ENCODE results near the gene MBP.

MBP gene

DNA sequence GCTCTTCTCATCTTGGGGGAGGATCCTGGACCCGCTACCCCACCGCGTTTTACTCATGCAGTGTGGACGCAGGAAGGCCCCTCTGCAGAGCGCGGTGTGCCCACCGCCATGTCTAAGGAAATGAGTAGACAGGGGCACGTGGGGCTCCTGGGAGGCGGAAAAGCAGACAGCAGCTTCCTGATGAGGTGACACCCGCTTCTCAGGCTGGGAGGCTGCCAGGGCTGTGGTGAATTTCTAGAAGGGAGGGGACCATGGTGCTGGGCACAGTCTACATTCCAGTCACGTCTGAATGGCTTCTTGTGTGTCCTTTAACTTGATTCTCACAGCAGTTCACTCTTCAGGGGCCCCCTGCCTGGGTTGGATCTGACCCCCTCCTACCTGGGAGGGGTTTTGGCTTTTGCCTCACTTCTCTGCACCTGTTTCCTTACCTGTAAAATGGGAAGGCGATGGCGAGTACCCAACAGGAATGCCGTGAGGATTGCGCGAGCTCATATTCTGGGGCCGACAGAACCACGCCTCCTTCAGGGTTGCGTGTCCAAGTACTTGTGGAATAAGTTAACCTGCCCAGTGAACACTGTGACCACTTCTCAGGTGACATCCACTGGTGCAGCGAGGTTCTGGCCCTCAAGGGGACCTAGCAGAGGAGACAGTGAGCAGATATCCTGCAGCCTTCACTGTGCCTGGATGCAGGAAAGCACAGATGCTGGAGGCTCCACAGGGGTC is 32.3 kb upstream of the MBP start:
- peaks cover 32% of the 10 kb centered on the region for H3K27me3 ChIP-seq (ENCODE audit: control insufficient read depth, insufficient read depth, low read length)

DNA sequence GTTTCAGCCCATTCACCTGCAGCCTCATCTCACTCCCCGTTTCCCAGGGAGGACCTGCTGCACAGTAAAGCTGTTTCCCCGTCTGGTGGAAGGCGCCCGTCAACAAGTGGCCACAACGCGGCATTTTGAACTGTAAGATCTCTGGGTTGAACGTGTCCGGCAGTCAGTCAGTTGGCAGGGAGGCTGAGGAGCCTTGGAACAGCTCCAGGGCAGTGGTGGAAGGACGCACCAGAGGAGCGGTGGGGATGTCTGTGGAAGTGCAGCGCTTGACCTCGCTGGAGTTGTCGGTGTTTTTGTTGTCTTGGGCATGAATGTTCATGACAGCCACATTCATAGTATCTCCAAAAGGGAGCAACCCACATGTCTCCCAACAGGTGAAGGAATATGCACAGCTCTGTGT is 31.4 kb upstream of the MBP start:
- Histone ChIP-seq H3K4me3 (ENCODE audit: low read length) (no peak overlapping the region), H3K36me3 (ENCODE audit: insufficient read depth, low read length) (no peaks in the 10 kb centered on the region), H3K4me2 (ENCODE audit: low read length) (no peak overlapping the region), H3K27me3 (ENCODE audit: control insufficient read depth, insufficient read depth, low read length) (peaks cover 26% of the 10 kb centered on the region), H3K9ac (ENCODE audit: low read depth, low read length) (no peak overlapping the region), H3K4me1 (ENCODE audit: control insufficient read depth, insufficient read depth, low read length) (peaks cover 7% of the 10 kb centered on the region), H3K9me3 (replicated peaks; ENCODE audit: low read length) (no peaks in the 10 kb centered on the region)

More for the DNA sequence above, 32.3 kb upstream of the MBP start:
- Histone ChIP-seq H3K9me3 (replicated peaks; ENCODE audit: low read length) (no peaks in the 10 kb centered on the region), H3K4me1 (ENCODE audit: control insufficient read depth, insufficient read depth, low read length) (peaks cover 7% of the 10 kb centered on the region), H3K4me3 (ENCODE audit: low read length) (no peak overlapping the region), H3K9ac (ENCODE audit: low read depth, low read length) (no peak overlapping the region), H3K36me3 (ENCODE audit: insufficient read depth, low read length) (no peaks in the 10 kb centered on the region), H3K4me2 (ENCODE audit: low read length) (no peak overlapping the region)

DNA sequence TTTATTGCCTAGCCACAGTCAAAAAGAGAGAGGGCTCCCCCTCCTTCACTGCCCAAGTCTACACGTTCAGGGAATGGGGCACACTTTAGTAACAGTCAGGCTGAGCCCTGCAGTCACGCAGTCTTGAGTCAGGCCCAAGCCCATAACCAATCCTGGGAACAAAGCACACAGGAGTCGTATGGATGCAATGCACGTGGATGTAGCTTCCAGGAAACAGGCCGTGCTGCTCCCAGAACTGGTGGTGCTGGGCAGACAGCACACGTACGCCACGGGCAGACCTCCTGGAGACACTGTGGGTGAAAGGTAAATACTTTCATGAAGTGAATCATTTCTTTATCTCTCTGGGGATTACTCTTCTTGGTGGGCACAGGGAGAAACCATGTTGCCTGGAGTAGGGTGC is 30.0 kb upstream of the MBP start:
- H3K4me1 ChIP-seq (ENCODE audit: control insufficient read depth, insufficient read depth, low read length) = peaks cover 7% of the 10 kb centered on the region
- no peak overlapping the region for H3K4me2 ChIP-seq (ENCODE audit: low read length)
- H3K9ac ChIP-seq (ENCODE audit: low read depth, low read length) = no peak overlapping the region
- no peak overlapping the region for H3K4me3 ChIP-seq (ENCODE audit: low read length)
- H3K27me3 ChIP-seq (ENCODE audit: control insufficient read depth, insufficient read depth, low read length) = peaks cover 19% of the 10 kb centered on the region
- no peaks in the 10 kb centered on the region for H3K36me3 ChIP-seq (ENCODE audit: insufficient read depth, low read length)
- no peaks in the 10 kb centered on the region for H3K9me3 ChIP-seq (replicated peaks; ENCODE audit: low read length)

DNA sequence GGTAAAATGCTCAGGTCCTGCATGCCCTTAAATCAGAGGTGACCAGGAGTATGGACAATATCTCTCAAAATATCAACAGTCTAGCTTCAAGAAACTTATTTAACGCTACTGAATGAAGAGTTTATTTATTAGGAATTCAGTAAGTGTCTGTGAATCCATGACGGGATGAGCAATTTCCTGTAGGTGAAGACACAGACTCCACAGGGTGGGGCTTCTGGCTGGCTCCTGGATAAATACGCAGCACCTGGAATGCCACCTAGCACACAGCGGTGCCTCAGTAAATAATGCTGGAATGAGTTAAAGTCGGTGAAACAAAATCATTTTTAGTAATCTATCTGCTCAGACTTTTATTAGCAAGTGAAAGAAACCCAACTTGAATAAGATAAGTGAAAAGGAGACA is 29.4 kb upstream of the MBP start:
- no peaks in the 10 kb centered on the region for H3K9me3 ChIP-seq (replicated peaks; ENCODE audit: low read length)
- no peak overlapping the region for H3K4me3 ChIP-seq (ENCODE audit: low read length)
- H3K27me3 ChIP-seq (ENCODE audit: control insufficient read depth, insufficient read depth, low read length) = peaks cover 21% of the 10 kb centered on the region
- H3K9ac ChIP-seq (ENCODE audit: low read depth, low read length) = no peak overlapping the region
- H3K4me2 ChIP-seq (ENCODE audit: low read length) = no peak overlapping the region
- peaks cover 7% of the 10 kb centered on the region for H3K4me1 ChIP-seq (ENCODE audit: control insufficient read depth, insufficient read depth, low read length)
- H3K36me3 ChIP-seq (ENCODE audit: insufficient read depth, low read length) = no peaks in the 10 kb centered on the region

DNA sequence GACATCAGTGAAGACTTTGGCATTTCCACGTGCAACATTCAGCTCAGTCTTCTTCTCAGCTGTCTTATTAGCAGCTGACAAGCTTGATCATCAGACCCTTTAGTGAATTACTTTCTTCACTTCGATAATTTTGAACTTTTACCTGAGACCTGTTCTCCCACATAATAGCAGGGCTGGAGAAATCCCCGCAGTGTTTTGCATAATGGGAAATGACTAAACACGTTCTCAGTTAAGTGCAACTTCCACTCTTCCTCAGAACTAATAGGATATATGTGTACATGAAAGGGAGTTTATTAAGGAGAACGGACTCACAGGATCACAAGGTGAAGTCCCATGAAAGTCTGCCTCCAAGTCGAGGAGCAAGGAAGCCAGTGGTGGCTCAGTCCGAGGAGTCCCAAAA is 28.8 kb upstream of the MBP start:
- no peaks in the 10 kb centered on the region for H3K36me3 ChIP-seq (ENCODE audit: insufficient read depth, low read length)
- no peak overlapping the region for H3K4me2 ChIP-seq (ENCODE audit: low read length)
- H3K27me3 ChIP-seq (ENCODE audit: control insufficient read depth, insufficient read depth, low read length) = peaks cover 21% of the 10 kb centered on the region
- peaks cover 7% of the 10 kb centered on the region for H3K4me1 ChIP-seq (ENCODE audit: control insufficient read depth, insufficient read depth, low read length)
- H3K9me3 ChIP-seq (replicated peaks; ENCODE audit: low read length) = no peaks in the 10 kb centered on the region
- no peak overlapping the region for H3K9ac ChIP-seq (ENCODE audit: low read depth, low read length)
- no peak overlapping the region for H3K4me3 ChIP-seq (ENCODE audit: low read length)

DNA sequence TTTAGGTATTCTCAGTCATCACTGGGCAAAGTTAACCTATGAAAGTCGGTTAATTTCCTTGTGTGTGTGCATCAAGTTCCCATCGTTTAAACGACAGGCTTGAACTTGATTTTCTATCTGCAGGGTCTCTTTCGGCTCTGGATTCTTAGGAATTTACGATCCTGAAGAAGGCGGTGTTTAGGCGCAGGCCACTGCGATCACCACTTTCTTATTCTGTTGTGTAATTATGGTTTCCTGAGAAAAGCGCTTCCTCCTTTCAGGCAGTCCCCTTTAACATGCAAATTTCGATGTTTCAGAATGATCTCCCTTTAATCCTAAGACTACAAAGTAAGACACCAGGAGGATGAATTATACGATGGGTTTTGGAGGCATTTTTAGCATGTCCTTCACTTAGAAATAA is 27.9 kb upstream of the MBP start:
- H3K4me1 ChIP-seq (ENCODE audit: control insufficient read depth, insufficient read depth, low read length) = peaks cover under 1% of the 10 kb centered on the region
- H3K4me3 ChIP-seq (ENCODE audit: low read length) = no peak overlapping the region
- H3K9ac ChIP-seq (ENCODE audit: low read depth, low read length) = no peak overlapping the region
- H3K27me3 ChIP-seq (ENCODE audit: control insufficient read depth, insufficient read depth, low read length) = peaks cover 14% of the 10 kb centered on the region
- no peaks in the 10 kb centered on the region for H3K36me3 ChIP-seq (ENCODE audit: insufficient read depth, low read length)
- H3K4me2 ChIP-seq (ENCODE audit: low read length) = no peak overlapping the region
- no peaks in the 10 kb centered on the region for H3K9me3 ChIP-seq (replicated peaks; ENCODE audit: low read length)

DNA sequence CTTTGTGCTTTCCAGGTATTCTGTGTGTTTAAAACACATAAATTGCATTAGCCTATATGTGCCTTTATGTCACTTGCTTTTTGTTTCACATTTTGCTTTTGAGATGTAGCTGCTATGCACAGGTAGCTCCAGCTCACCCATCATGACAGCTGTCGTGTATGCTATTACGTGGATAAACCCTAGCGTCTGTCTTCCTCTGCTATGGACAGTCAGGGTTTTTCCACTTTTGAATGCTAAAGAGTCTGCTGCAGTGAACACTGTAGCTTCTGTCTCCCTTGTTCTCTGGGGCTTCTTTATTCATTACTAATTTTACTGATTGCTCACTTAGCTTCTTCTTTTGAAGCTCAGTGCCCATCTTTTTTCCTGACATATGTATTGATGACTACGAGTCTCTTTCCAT is 24.7 kb upstream of the MBP start:
- H3K4me1 ChIP-seq (ENCODE audit: control insufficient read depth, insufficient read depth, low read length) = no peaks in the 10 kb centered on the region
- no peak overlapping the region for H3K4me2 ChIP-seq (ENCODE audit: low read length)
- H3K27me3 ChIP-seq (ENCODE audit: control insufficient read depth, insufficient read depth, low read length) = peaks cover 9% of the 10 kb centered on the region
- H3K9ac ChIP-seq (ENCODE audit: low read depth, low read length) = no peak overlapping the region
- no peaks in the 10 kb centered on the region for H3K9me3 ChIP-seq (replicated peaks; ENCODE audit: low read length)
- H3K36me3 ChIP-seq (ENCODE audit: insufficient read depth, low read length) = no peaks in the 10 kb centered on the region
- no peak overlapping the region for H3K4me3 ChIP-seq (ENCODE audit: low read length)

DNA sequence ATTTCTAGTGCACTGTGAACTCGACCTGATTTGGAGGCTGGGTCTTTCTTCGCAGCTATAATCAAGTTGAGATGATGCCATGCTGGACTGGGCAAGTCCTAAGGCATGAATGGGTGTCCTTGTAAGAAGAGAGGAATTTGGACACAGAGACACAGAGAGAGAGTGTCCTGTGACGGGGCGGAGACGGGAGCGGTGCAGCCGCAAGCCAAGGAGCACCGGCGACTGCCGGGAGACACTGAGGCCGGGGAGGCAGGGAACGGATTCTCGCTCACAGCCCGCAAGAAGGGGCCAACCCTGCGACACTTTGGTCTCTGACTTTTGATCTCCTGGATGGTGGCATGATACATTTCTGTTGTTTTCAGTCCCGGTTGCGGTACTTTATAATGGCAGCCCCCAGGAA is 22.4 kb upstream of the MBP start:
- no peaks in the 10 kb centered on the region for H3K9me3 ChIP-seq (replicated peaks; ENCODE audit: low read length)
- H3K4me3 ChIP-seq (ENCODE audit: low read length) = no peak overlapping the region
- no peak overlapping the region for H3K4me2 ChIP-seq (ENCODE audit: low read length)
- no peak overlapping the region for H3K9ac ChIP-seq (ENCODE audit: low read depth, low read length)
- no peaks in the 10 kb centered on the region for H3K4me1 ChIP-seq (ENCODE audit: control insufficient read depth, insufficient read depth, low read length)
- no peaks in the 10 kb centered on the region for H3K36me3 ChIP-seq (ENCODE audit: insufficient read depth, low read length)
- peaks cover 9% of the 10 kb centered on the region for H3K27me3 ChIP-seq (ENCODE audit: control insufficient read depth, insufficient read depth, low read length)

DNA sequence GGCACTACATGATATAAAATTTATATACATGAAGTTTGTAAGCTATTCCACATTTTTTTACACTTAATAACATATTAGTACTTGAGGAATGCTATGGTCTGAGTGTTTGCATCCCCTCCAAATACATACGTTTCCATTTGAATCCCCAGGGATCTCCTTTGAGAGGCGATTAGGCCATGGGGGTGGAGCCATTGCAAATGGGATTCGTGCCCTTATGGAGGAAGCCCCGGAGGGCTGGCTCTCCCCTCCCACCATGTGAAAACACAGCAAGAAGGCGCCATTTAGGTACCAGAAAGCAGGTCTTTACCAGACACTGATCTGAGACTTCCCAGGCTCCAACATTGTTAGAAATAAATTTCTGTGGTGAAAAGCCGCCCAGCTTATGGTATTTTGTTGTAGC is 20.8 kb upstream of the MBP start:
- Histone ChIP-seq H3K36me3 (ENCODE audit: insufficient read depth, low read length) (no peaks in the 10 kb centered on the region), H3K4me2 (ENCODE audit: low read length) (no peak overlapping the region), H3K9ac (ENCODE audit: low read depth, low read length) (no peak overlapping the region), H3K4me1 (ENCODE audit: control insufficient read depth, insufficient read depth, low read length) (no peaks in the 10 kb centered on the region), H3K9me3 (replicated peaks; ENCODE audit: low read length) (no peaks in the 10 kb centered on the region), H3K4me3 (ENCODE audit: low read length) (no peak overlapping the region), H3K27me3 (ENCODE audit: control insufficient read depth, insufficient read depth, low read length) (peaks cover 9% of the 10 kb centered on the region)

DNA sequence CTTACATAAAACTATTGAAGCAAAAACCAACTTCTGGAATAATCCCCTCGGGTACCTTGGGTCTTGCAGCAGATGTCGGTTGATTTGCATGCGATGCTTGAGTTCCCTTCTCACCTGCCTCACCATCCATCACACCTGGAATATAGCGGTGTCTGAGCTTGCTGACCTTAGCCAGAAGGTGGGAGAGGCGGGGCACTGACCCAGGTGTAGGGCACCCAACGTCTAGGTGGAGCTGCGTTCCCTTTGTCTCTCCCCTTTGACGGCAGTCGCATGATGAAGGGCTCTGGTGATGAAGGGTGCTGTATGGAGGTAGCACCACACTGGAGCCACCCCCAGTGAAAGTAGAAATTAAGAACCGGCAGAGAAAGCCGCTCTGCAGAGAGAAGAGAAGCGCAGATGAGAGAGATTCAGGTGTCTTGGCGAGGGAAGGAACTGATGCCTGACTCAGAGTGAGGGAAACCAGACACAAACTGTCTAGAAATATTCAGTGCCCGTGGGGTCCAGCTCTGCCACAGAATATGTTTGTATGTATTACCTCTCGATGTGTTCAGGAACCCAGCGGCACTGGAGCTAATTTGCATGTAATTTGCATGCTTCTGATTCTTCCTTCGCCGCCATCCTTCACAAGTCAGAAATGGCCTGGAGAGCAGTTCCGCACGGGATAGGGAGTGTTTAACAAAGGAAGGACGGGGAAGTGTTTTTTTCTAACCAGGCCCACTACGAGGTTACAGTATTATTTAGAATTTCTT is 19.4 kb upstream of the MBP start:
- Histone ChIP-seq H3K9me3 (replicated peaks; ENCODE audit: low read length) (no peaks in the 10 kb centered on the region), H3K4me2 (ENCODE audit: low read length) (no peak overlapping the region), H3K36me3 (ENCODE audit: insufficient read depth, low read length) (no peaks in the 10 kb centered on the region), H3K27me3 (ENCODE audit: control insufficient read depth, insufficient read depth, low read length) (no peaks in the 10 kb centered on the region), H3K4me1 (ENCODE audit: control insufficient read depth, insufficient read depth, low read length) (peaks cover 8% of the 10 kb centered on the region), H3K9ac (ENCODE audit: low read depth, low read length) (no peak overlapping the region), H3K4me3 (ENCODE audit: low read length) (no peak overlapping the region)

DNA sequence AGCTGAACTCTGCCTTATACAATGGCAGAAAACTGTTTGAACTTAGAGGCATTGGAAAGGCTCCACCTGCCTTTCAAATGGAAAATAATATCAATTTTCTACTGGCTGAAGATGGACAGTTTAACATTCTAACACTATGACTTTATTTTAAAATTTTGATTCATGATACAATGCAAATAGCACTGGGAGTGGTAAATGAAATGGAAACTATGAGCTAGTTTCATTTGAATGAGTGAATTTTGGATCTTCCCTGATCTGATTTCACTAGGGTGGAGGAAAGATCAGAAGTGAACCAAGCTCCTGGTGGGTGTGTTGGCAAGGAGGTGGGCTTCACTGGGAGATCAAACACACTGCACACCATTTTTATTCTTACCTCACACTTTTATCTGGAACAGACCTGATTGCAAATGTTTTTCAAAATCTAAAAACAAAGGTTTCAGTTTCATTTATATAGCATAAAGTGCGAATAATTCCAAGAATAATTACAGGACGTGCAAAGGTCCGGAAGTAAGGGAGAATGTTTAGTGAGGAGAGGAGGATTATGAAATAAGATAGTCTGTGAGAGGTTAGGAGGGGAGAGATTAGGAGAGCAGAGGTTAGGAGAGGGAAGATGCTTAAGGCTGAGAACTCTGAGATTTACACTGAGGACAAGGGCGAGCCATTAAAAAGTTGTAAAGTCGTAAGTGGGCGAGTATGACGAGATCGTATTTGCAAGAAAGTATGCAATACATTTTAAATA is 18.6 kb upstream of the MBP start:
- no peaks in the 10 kb centered on the region for H3K36me3 ChIP-seq (ENCODE audit: insufficient read depth, low read length)
- H3K4me1 ChIP-seq (ENCODE audit: control insufficient read depth, insufficient read depth, low read length) = peaks cover 8% of the 10 kb centered on the region
- H3K27me3 ChIP-seq (ENCODE audit: control insufficient read depth, insufficient read depth, low read length) = no peaks in the 10 kb centered on the region
- H3K9ac ChIP-seq (ENCODE audit: low read depth, low read length) = no peak overlapping the region
- H3K9me3 ChIP-seq (replicated peaks; ENCODE audit: low read length) = no peaks in the 10 kb centered on the region
- no peak overlapping the region for H3K4me3 ChIP-seq (ENCODE audit: low read length)
- H3K4me2 ChIP-seq (ENCODE audit: low read length) = no peak overlapping the region

All from skeletal muscle satellite cell (primary cell).